Endothelial cell of umbilical vein (primary cell): ENCODE measurements around the gene TENT5D. TPM values are rescaled to one million over a fixed set of nuclear protein-coding genes. Genes with fewer than 3 reads are reported as not detected.

Experiments used
- BruUV-seq: library from RNA; stranded (reverse); fragments of 400-500 nt; replicated peaks from 2 replicates; lab custom pipeline; 2021; lab: Mats Ljungman, UMichigan
- CTCF ChIA-PET: fragments of 300-600, 350-600 bp; sonication (Branson Sonifier 250); formaldehyde crosslinking; loops from one replicate; lab custom pipeline; 2021; ENCODE audit warnings: antibody characterized with exemption, inconsistent platforms; lab: Charles Lee
- POLR2A ChIA-PET: fragments of 300-600, 350-600 bp; sonication (Branson Sonifier 250); formaldehyde crosslinking; loops from one replicate; lab custom pipeline; 2021; ENCODE audit warnings: antibody characterized with exemption, inconsistent platforms; lab: Charles Lee
- DNase-seq: peaks from one replicate; pipeline ENCODE4 v3.0.0-alpha.2; 2011; ENCODE audit warnings: low read depth, low spot score
- FAIRE-seq: peaks from 2 replicates; lab custom pipeline; 2011; peaks lifted over from hg19 to GRCh38; lab: Jason Lieb, UNC
- H2AFZ ChIP-seq: 2 replicates; pipeline ENCODE4 v1.6.0; 2012; ENCODE audit warnings: low read depth, low read length, control low read depth, inconsistent platforms
- H3K27ac ChIP-seq: 2 replicates; pipeline ENCODE4 v1.5.1; 2011; ENCODE audit warnings: low read depth, mild to moderate bottlenecking, control low read depth, low read length, moderate library complexity; ENCODE audit not compliant: insufficient read depth
- H3K27me3 ChIP-seq, 2 experiments: 2 replicates each; pipeline versions ENCODE4 v1.6.0 to v1.6.1; 2011; ENCODE audit warnings: low read length in 2 of 2, mixed read lengths in 1 of 2; ENCODE audit not compliant: control insufficient read depth in 2 of 2, insufficient read depth in 2 of 2
- H3K36me3 ChIP-seq, 2 experiments: 2 replicates in 1 of 2; 3 replicates in 1 of 2; pipeline ENCODE4 v1.5.1; 2011; ENCODE audit warnings: low read length in 2 of 2, mild to moderate bottlenecking in 1 of 2, moderate library complexity in 1 of 2; ENCODE audit not compliant: control insufficient read depth in 2 of 2, insufficient read depth in 2 of 2; ENCODE audit errors: extremely low read depth in 1 of 2
- H3K4me1 ChIP-seq: 3 replicates; pipeline ENCODE4 v1.5.1; 2011; ENCODE audit warnings: mild to moderate bottlenecking, low read length; ENCODE audit not compliant: control insufficient read depth, insufficient read depth; ENCODE audit errors: extremely low read depth
- H3K4me2 ChIP-seq: 2 replicates; pipeline ENCODE4 v1.6.1; 2011; ENCODE audit warnings: low read length, control low read depth, mixed read lengths; ENCODE audit not compliant: insufficient read depth
- H3K4me3 ChIP-seq, 3 experiments: fragments of 200-600 bp in 1 of 3; sonication (generic), shearing (Covaris generic) in 1 of 3; replicated peaks in 1 of 3; 2 replicates each; pipeline ENCODE4 v1.5.1; 2011 to 2016; ENCODE audit warnings: control low read depth in 3 of 3, low read length in 3 of 3, mild to moderate bottlenecking in 2 of 3, inconsistent platforms in 1 of 3, low read depth in 1 of 3, moderate library complexity in 1 of 3; ENCODE audit not compliant: insufficient read depth in 1 of 3
- H3K79me2 ChIP-seq: 2 replicates; pipeline ENCODE4 v1.6.0; 2012; ENCODE audit warnings: low read length, inconsistent platforms; ENCODE audit not compliant: control insufficient read depth, insufficient read depth
- H3K9ac ChIP-seq: replicated peaks from 2 replicates; pipeline ENCODE3; 2011; ENCODE audit warnings: low read length, control low read depth; ENCODE audit not compliant: insufficient read depth; ENCODE audit errors: extremely low read depth
- H3K9me1 ChIP-seq: replicated peaks from 3 replicates; pipeline ENCODE4 v1.6.0; 2011; ENCODE audit warnings: mild to moderate bottlenecking, low read length; ENCODE audit not compliant: control insufficient read depth, insufficient read depth; ENCODE audit errors: extremely low read depth
- H3K9me3 ChIP-seq: replicated peaks from 2 replicates; pipeline ENCODE4 v1.5.1; 2012; ENCODE audit warnings: low read length, inconsistent platforms; ENCODE audit not compliant: control insufficient read depth, insufficient read depth
- H4K20me1 ChIP-seq: replicated peaks from 2 replicates; pipeline ENCODE3; 2011; ENCODE audit warnings: mild to moderate bottlenecking, low read length; ENCODE audit not compliant: control insufficient read depth, insufficient read depth; ENCODE audit errors: extremely low read depth
- EZH2 ChIP-seq: IDR thresholded peaks from 2 replicates; pipeline ENCODE4 v1.6.1; 2012; ENCODE audit warnings: borderline replicate concordance, low read depth, mild to moderate bottlenecking, moderate library complexity, low read length, inconsistent platforms; ENCODE audit not compliant: severe bottlenecking
- FOS ChIP-seq: IDR thresholded peaks from 2 replicates; pipeline ENCODE4 v1.6.1; 2011; ENCODE audit warnings: mild to moderate bottlenecking, low read length, moderate library complexity, borderline replicate concordance; ENCODE audit not compliant: insufficient read depth
- GATA2 ChIP-seq: IDR thresholded peaks from 2 replicates; pipeline ENCODE4 v1.7.0; 2011; ENCODE audit warnings: low read depth, mild to moderate bottlenecking, moderate library complexity, mixed read lengths, low read length; ENCODE audit not compliant: insufficient read length, insufficient read depth
- JUN ChIP-seq: IDR thresholded peaks from 2 replicates; pipeline ENCODE4 v1.6.1; 2011; ENCODE audit warnings: borderline replicate concordance, low read depth; ENCODE audit not compliant: insufficient read length, insufficient read depth
- MAX ChIP-seq: IDR thresholded peaks from 2 replicates; pipeline ENCODE4 v1.6.1; 2011; ENCODE audit not compliant: insufficient read depth, insufficient read length
- MYC ChIP-seq: IDR thresholded peaks from one replicate; pipeline ENCODE4 v1.6.1; 2011; ENCODE audit warnings: mild to moderate bottlenecking, low read depth, low read length
- POLR2A ChIP-seq: IDR thresholded peaks from 2 replicates; pipeline ENCODE4 v1.6.1; 2012; ENCODE audit warnings: low read depth, mild to moderate bottlenecking, control low read depth, low read length
- POLR2AphosphoS5 ChIP-seq: IDR thresholded peaks from 2 replicates; pipeline ENCODE4 v1.6.1; 2012; ENCODE audit warnings: low read depth, mild to moderate bottlenecking, control low read depth, low read length, moderate library complexity; ENCODE audit not compliant: insufficient read depth
- dilution Hi-C: fragments of 300-500 bp; cut with MboI; formaldehyde crosslinking; loops from one replicate; pipeline ENCODE4 v1.15.0; 2019; ENCODE audit warnings: low sequenced_read_pairs; ENCODE audit not compliant: extremely low pct_ligation_motif_present
- intact Hi-C: fragments of 100-400 bp; cut with micrococcal nuclease; formaldehyde crosslinking; loops from one replicate; pipeline ENCODE4 v1.10.0; 2022
- polyA plus RNA-seq, 4 experiments: library from polyadenylated mRNA; depleted of rRNA in 3 of 4; stranded (reverse) in 3 of 4; unstranded in 1 of 4; fragments of >200 nt; gene quantifications; 2 replicates each; pipeline versions ENCODE4 v1.2.1 to v1.2.3, GENCODE V29; 2011 to 2012; ENCODE audit warnings: missing spikeins in 1 of 4
- total RNA-seq: library from RNA; stranded (reverse); gene quantifications from 2 replicates; pipeline ENCODE4 v1.2.3, GENCODE V29; 2021
- TF ChIP-seq, protein P1 (sequence below), 2 donors: IDR thresholded peaks; 1 replicate in 1 of 2; 2 replicates in 1 of 2; pipeline ENCODE4 v1.5.1; 2011; ENCODE audit warnings: low read length in 2 of 2, mild to moderate bottlenecking in 2 of 2, moderate library complexity in 2 of 2, control low read depth in 1 of 2, inconsistent platforms in 1 of 2, low read depth in 1 of 2; ENCODE audit not compliant: insufficient read depth in 1 of 2; ENCODE audit errors: extremely low read depth in 1 of 2

The TENT5D gene
- total and polyA plus RNA-seq, 2 donors (not counting 3 experiments of a cell fraction or from before 2014, with no cell fraction given), result not detected

GRCh38 chrX:80489166-80489565, 68.9 kb downstream of the TENT5D start:
- ChIA-PET POLR2A (no interaction called here), CTCF (no interaction called here)
- H3K27ac ChIP-seq, result no peak overlapping the region
- no peaks in the 10 kb centered on the region for H3K79me2 ChIP-seq
- DNase-seq, result no peak
- no peaks in the 10 kb centered on the region for H3K36me3 ChIP-seq
- intact Hi-C loops, result no loop called here
- no peak for TF ChIP-seq MAX
- TF ChIP-seq JUN, result no peak
- no peak for TF ChIP-seq POLR2A
- TF ChIP-seq GATA2, result no peak
- no peak for TF ChIP-seq FOS
- no peak for TF ChIP-seq POLR2AphosphoS5
- no peak for TF ChIP-seq MYC
- no peak for TF ChIP-seq EZH2
- TF ChIP-seq, protein P1, sequence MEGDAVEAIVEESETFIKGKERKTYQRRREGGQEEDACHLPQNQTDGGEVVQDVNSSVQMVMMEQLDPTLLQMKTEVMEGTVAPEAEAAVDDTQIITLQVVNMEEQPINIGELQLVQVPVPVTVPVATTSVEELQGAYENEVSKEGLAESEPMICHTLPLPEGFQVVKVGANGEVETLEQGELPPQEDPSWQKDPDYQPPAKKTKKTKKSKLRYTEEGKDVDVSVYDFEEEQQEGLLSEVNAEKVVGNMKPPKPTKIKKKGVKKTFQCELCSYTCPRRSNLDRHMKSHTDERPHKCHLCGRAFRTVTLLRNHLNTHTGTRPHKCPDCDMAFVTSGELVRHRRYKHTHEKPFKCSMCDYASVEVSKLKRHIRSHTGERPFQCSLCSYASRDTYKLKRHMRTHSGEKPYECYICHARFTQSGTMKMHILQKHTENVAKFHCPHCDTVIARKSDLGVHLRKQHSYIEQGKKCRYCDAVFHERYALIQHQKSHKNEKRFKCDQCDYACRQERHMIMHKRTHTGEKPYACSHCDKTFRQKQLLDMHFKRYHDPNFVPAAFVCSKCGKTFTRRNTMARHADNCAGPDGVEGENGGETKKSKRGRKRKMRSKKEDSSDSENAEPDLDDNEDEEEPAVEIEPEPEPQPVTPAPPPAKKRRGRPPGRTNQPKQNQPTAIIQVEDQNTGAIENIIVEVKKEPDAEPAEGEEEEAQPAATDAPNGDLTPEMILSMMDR (IDR thresholded peaks at IDR 0.05; ENCODE audit: extremely low read depth in 1 of 2, insufficient read depth in 1 of 2, low read depth in 1 of 2, low read length in 2 of 2), result no peak
- no peak overlapping the region for H3K9ac ChIP-seq
- H3K4me3 ChIP-seq, result no peak overlapping the region
- no peak overlapping the region for H2AFZ ChIP-seq
- dilution Hi-C loops, result no loop called here
- no peaks in the 10 kb centered on the region for H3K9me3 ChIP-seq
- H3K4me2 ChIP-seq, result no peak overlapping the region
- BruUV-seq, result no TSS peak
- H3K4me1 ChIP-seq, result no peaks in the 10 kb centered on the region
- no peaks in the 10 kb centered on the region for H3K9me1 ChIP-seq
- no peaks in the 10 kb centered on the region for H3K27me3 ChIP-seq
- FAIRE-seq, result no peak
- H4K20me1 ChIP-seq, result no peaks in the 10 kb centered on the region
